GM12891 (cell line): ENCODE measurements around the gene PGC.

Source experiments
- POLR2A ChIP-seq: IDR thresholded peaks from 2 replicates; pipeline ENCODE4 v1.6.1; 2011; ENCODE audit warnings: low read depth, low read length, control low read depth
- TAF1 ChIP-seq: IDR thresholded peaks from 2 replicates; pipeline ENCODE4 v1.6.1; 2011; ENCODE audit warnings: low read depth, low read length, control low read depth

- TF ChIP-seq POLR2A (no peak), TAF1 (no peak)
Observed at GRCh38 chr6:41704028-41704427, 43.2 kb downstream of the PGC start.
